Testis (tissue), 2 donors: ENCODE results near the gene PUSL1.

ENCODE experiments used
- POLR2A ChIP-seq: fragments of 450-650 bp; IDR thresholded peaks from one replicate; pipeline ENCODE4 v1.6.1; 2017; ENCODE audit warnings: antibody characterized with exemption, mild to moderate bottlenecking, moderate library complexity
- TF ChIP-seq, protein P1 (sequence below), 3 experiments: fragments of 450-650 bp in 2 of 3; fragments of 200-600 bp in 1 of 3; sonication (generic) in 1 of 3; IDR thresholded peaks; one replicate each; pipeline ENCODE4 v1.5.1; 2016 to 2019; ENCODE audit warnings: antibody characterized with exemption in 3 of 3, mild to moderate bottlenecking in 2 of 3, moderate library complexity in 1 of 3

DNA sequence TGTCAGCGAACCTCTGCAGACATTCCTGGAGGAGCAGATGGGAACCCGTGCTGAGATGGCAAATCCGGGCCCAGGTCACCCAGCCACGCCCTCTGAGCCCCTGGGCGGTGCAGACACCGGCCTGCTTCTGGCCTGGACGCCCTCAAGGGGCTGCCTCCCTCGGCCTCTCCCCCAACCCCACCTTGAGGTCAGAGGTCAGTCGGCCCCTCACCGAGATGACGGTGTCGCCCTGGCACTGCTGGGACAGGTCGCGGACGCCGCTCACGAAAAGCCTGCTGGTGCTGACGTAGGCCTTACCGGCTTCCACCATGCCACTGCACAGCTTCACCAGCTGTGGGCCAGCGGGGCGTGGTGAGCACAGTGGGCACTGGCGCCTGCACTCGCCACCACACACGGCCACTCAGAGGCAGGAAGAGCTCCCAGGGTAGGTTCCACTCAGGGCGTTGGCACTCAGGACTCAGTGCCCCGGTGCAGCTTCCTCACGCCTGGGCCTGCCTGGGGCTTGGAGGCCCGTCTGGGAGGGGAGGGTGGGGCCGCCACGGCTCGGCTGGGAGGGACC lies 5.4 kb upstream of the PUSL1 start:
- TF ChIP-seq, protein P1, sequence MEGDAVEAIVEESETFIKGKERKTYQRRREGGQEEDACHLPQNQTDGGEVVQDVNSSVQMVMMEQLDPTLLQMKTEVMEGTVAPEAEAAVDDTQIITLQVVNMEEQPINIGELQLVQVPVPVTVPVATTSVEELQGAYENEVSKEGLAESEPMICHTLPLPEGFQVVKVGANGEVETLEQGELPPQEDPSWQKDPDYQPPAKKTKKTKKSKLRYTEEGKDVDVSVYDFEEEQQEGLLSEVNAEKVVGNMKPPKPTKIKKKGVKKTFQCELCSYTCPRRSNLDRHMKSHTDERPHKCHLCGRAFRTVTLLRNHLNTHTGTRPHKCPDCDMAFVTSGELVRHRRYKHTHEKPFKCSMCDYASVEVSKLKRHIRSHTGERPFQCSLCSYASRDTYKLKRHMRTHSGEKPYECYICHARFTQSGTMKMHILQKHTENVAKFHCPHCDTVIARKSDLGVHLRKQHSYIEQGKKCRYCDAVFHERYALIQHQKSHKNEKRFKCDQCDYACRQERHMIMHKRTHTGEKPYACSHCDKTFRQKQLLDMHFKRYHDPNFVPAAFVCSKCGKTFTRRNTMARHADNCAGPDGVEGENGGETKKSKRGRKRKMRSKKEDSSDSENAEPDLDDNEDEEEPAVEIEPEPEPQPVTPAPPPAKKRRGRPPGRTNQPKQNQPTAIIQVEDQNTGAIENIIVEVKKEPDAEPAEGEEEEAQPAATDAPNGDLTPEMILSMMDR (IDR thresholded peaks at IDR 0.05) = no peak
- TF ChIP-seq POLR2A = no peak
